Astrocyte (in vitro differentiated cells and primary cell): ENCODE data around the gene RNF145. TPM values are rescaled to one million over a fixed set of nuclear protein-coding genes. Genes with fewer than 3 reads are reported as not detected.
A peak's percentile ranks its signal among the peaks of the same experiment; 100 is the strongest.

Source experiments
- DNase-seq: peaks from one replicate; pipeline ENCODE4 v3.0.0-alpha.2; 2010; ENCODE audit warnings: low read depth
- FAIRE-seq: peaks from 2 replicates; lab custom pipeline; 2011; peaks lifted over from hg19 to GRCh38; lab: Jason Lieb, UNC
- H2AFZ ChIP-seq: 2 replicates; pipeline ENCODE4 v1.6.0; 2012; ENCODE audit warnings: low read depth, low read length, inconsistent platforms
- H3K27ac ChIP-seq: 2 replicates; pipeline ENCODE4 v1.5.1; 2011; ENCODE audit warnings: low read depth, low read length, inconsistent platforms
- H3K27me3 ChIP-seq: 2 replicates; pipeline ENCODE4 v1.6.0; 2011; ENCODE audit warnings: low read length, inconsistent platforms; ENCODE audit not compliant: insufficient read depth
- H3K36me3 ChIP-seq: 2 replicates; pipeline ENCODE4 v1.5.1; 2011; ENCODE audit warnings: low read length, inconsistent platforms; ENCODE audit not compliant: insufficient read depth
- H3K4me1 ChIP-seq: 2 replicates; pipeline ENCODE4 v1.5.1; 2011; ENCODE audit warnings: low read length, inconsistent platforms; ENCODE audit not compliant: insufficient read depth
- H3K4me2 ChIP-seq: 2 replicates; pipeline ENCODE4 v1.6.0; 2012; ENCODE audit warnings: low read length, inconsistent platforms
- H3K4me3 ChIP-seq: 2 replicates; pipeline ENCODE4 v1.5.1; 2011; ENCODE audit warnings: low read depth, mild to moderate bottlenecking, low read length, inconsistent platforms; ENCODE audit not compliant: insufficient read depth
- H3K79me2 ChIP-seq: 2 replicates; pipeline ENCODE4 v1.6.0; 2012; ENCODE audit warnings: mild to moderate bottlenecking, low read length, inconsistent platforms; ENCODE audit not compliant: insufficient read depth
- H3K9ac ChIP-seq: 2 replicates; pipeline ENCODE4 v1.6.0; 2012; ENCODE audit warnings: mild to moderate bottlenecking, low read length, inconsistent platforms
- H3K9me3 ChIP-seq: 2 replicates; pipeline ENCODE4 v1.5.1; 2012; ENCODE audit warnings: low read depth, mild to moderate bottlenecking, low read length, inconsistent platforms; ENCODE audit not compliant: insufficient read depth
- H4K20me1 ChIP-seq: 2 replicates; pipeline ENCODE4 v1.6.0; 2012; ENCODE audit warnings: low read length, inconsistent platforms; ENCODE audit not compliant: insufficient read depth
- H3K27ac Mint-ChIP-seq: one replicate; pipeline ENCODE4 v1.8.0; 2021; ENCODE audit warnings: mild to moderate bottlenecking, mixed read lengths; ENCODE audit not compliant: unreplicated experiment
- H3K27me3 Mint-ChIP-seq: one replicate; pipeline ENCODE4 v1.8.0; 2021; ENCODE audit warnings: low read depth, mixed read lengths; ENCODE audit not compliant: unreplicated experiment
- H3K36me3 Mint-ChIP-seq: one replicate; pipeline ENCODE4 v1.8.0; 2021; ENCODE audit warnings: low read depth, mixed read lengths; ENCODE audit not compliant: unreplicated experiment
- H3K4me1 Mint-ChIP-seq: one replicate; pipeline ENCODE4 v1.8.0; 2021; ENCODE audit warnings: low read depth, mixed read lengths; ENCODE audit not compliant: unreplicated experiment
- H3K4me3 Mint-ChIP-seq: one replicate; pipeline ENCODE4 v1.8.0; 2021; ENCODE audit warnings: mild to moderate bottlenecking, moderate library complexity, mixed read lengths; ENCODE audit not compliant: unreplicated experiment
- H3K9me3 Mint-ChIP-seq: one replicate; pipeline ENCODE4 v1.8.0; 2021; ENCODE audit warnings: mild to moderate bottlenecking, mixed read lengths; ENCODE audit not compliant: unreplicated experiment
- EZH2 ChIP-seq: IDR thresholded peaks from 2 replicates; pipeline ENCODE4 v1.6.1; 2012; ENCODE audit warnings: mild to moderate bottlenecking, low read length, inconsistent platforms; ENCODE audit not compliant: insufficient read depth
- total RNA-seq: library from RNA; stranded (reverse); gene quantifications from 2 replicates; pipeline ENCODE4 v1.2.1, GENCODE V29; 2021
- TF ChIP-seq, protein P1 (sequence below): IDR thresholded peaks from 2 replicates; pipeline ENCODE4 v1.5.1; 2011; ENCODE audit warnings: low read depth, mild to moderate bottlenecking, inconsistent platforms, low read length, moderate library complexity; ENCODE audit not compliant: insufficient read depth

Gene RNF145
- total RNA-seq, 1 donor from 2014 or later, result 54.0 TPM

DNA sequence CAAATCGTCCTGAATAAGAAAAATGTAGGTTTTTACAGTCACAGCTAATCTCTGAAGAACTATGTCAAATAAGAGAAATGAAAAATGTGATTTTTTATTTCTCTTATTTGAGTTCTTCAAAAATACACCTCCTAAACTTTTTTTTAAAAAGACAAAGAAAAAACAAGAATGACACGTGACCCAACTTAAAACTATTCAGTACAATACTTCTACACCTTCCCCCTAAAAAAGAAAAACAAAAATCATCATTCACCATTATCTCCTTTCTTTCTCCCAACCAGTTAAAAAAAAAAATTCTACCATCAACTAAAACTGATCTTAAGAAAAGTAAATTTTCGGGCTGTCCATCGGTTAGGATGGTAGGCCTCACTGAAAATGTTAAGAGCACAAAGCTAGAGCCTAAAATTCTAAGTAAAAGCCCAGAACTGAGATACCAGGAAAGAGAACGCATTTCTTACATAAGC lies 2.1 kb downstream of the RNF145 start:
- H3K4me2 ChIP-seq, result peak overlapping the region; percentile 99
- Mint-ChIP-seq H3K27ac (peak overlapping the region; percentile 100), H3K4me1 (peaks cover 18% of the 10 kb centered on the region), H3K4me3 (peak overlapping the region; percentile 99), H3K9me3 (no peaks in the 10 kb centered on the region), H3K27me3 (no peaks in the 10 kb centered on the region), H3K36me3 (no peaks in the 10 kb centered on the region)
- H3K4me3 ChIP-seq, result peak overlapping the region; percentile 92
- H2AFZ ChIP-seq, result no peak overlapping the region
- H4K20me1 ChIP-seq, result peaks cover 42% of the 10 kb centered on the region
- DNase-seq (no peak), FAIRE-seq (no peak)
- H3K9me3 ChIP-seq, result no peaks in the 10 kb centered on the region
- peak overlapping the region; percentile 100 for H3K9ac ChIP-seq
- no peaks in the 10 kb centered on the region for H3K27me3 ChIP-seq
- H3K36me3 ChIP-seq, result peaks cover 3% of the 10 kb centered on the region
- H3K4me1 ChIP-seq, result peaks cover 19% of the 10 kb centered on the region
- H3K27ac ChIP-seq, result peak overlapping the region; percentile 88
- H3K79me2 ChIP-seq, result peaks cover 70% of the 10 kb centered on the region
- no peak for TF ChIP-seq EZH2
- TF ChIP-seq, protein P1, sequence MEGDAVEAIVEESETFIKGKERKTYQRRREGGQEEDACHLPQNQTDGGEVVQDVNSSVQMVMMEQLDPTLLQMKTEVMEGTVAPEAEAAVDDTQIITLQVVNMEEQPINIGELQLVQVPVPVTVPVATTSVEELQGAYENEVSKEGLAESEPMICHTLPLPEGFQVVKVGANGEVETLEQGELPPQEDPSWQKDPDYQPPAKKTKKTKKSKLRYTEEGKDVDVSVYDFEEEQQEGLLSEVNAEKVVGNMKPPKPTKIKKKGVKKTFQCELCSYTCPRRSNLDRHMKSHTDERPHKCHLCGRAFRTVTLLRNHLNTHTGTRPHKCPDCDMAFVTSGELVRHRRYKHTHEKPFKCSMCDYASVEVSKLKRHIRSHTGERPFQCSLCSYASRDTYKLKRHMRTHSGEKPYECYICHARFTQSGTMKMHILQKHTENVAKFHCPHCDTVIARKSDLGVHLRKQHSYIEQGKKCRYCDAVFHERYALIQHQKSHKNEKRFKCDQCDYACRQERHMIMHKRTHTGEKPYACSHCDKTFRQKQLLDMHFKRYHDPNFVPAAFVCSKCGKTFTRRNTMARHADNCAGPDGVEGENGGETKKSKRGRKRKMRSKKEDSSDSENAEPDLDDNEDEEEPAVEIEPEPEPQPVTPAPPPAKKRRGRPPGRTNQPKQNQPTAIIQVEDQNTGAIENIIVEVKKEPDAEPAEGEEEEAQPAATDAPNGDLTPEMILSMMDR, result no peak

DNA sequence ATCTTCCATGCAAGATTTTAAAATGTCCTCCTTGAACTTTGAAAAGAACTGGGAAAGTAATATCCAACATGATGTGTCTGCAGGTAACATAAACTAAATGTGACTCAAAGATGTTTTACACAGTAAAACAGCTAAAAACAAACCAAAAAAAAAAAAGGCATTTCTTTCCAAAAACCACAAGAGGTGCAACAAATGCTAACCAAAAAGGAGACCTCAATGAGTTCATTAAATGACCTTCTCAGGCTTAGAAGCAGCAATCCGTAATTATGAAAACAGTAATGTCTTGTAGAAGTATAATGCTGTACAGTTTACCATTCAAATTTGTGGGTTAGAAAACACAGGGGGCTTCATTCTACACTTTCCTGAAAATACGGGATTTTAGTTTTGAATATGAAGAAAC lies 2.5 kb downstream of the RNF145 start:
- FAIRE-seq, result no peak
- peaks cover 4% of the 10 kb centered on the region for H3K36me3 ChIP-seq
- H3K27ac Mint-ChIP-seq, result peak overlapping the region; percentile 66
- H3K27me3 ChIP-seq, result no peaks in the 10 kb centered on the region
- H3K9me3 Mint-ChIP-seq, result no peaks in the 10 kb centered on the region
- peak overlapping the region; percentile 100 for H3K9ac ChIP-seq
- peaks cover 18% of the 10 kb centered on the region for H3K4me1 Mint-ChIP-seq
- H2AFZ ChIP-seq, result no peak overlapping the region
- H3K4me3 Mint-ChIP-seq, result peak overlapping the region; percentile 99
- H3K9me3 ChIP-seq, result no peaks in the 10 kb centered on the region
- H3K4me1 ChIP-seq, result peaks cover 19% of the 10 kb centered on the region
- peak overlapping the region; percentile 99 for H3K4me2 ChIP-seq
- H3K27ac ChIP-seq, result peak overlapping the region; percentile 88
- TF ChIP-seq EZH2, result no peak
- H3K79me2 ChIP-seq, result peaks cover 75% of the 10 kb centered on the region
- H3K4me3 ChIP-seq, result peak overlapping the region; percentile 92
- DNase-seq, result no peak
- no peaks in the 10 kb centered on the region for H3K36me3 Mint-ChIP-seq
- H4K20me1 ChIP-seq, result peaks cover 44% of the 10 kb centered on the region
- H3K27me3 Mint-ChIP-seq, result no peaks in the 10 kb centered on the region

DNA sequence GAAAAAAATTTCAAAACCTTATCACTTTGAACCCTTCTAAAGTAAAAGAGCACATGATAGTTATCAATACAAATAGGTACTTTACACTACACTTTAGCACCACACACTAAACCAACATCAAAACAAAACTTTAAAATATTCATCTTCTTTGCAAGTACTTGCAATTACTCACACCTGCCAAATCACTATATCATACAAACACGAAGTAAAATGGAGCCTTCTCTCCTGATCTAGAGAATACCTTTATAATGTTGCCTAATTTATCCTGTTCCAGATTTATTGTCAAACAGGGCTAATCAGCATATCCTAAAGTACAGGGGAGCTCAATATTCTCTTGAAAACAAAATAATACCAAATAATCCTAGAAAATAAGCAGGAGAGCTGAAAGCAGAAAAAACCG lies 3.0 kb downstream of the RNF145 start:
- FAIRE-seq, result no peak
- Histone ChIP-seq H2AFZ (no peak overlapping the region), H3K27ac (peak overlapping the region; percentile 88), H3K4me2 (peak overlapping the region; percentile 99), H3K4me3 (peak overlapping the region; percentile 92), H3K27me3 (no peaks in the 10 kb centered on the region), H4K20me1 (peaks cover 44% of the 10 kb centered on the region), H3K9ac (peak overlapping the region; percentile 100), H3K9me3 (no peaks in the 10 kb centered on the region), H3K4me1 (peaks cover 19% of the 10 kb centered on the region), H3K36me3 (peaks cover 4% of the 10 kb centered on the region), H3K79me2 (peaks cover 79% of the 10 kb centered on the region)
- H3K27me3 Mint-ChIP-seq, result no peaks in the 10 kb centered on the region
- TF ChIP-seq, protein P1, result no peak
- no peak for TF ChIP-seq EZH2
- no peaks in the 10 kb centered on the region for H3K36me3 Mint-ChIP-seq
- H3K9me3 Mint-ChIP-seq, result no peaks in the 10 kb centered on the region
- H3K4me3 Mint-ChIP-seq, result peak overlapping the region; percentile 99
- H3K27ac Mint-ChIP-seq, result peak overlapping the region; percentile 66
- H3K4me1 Mint-ChIP-seq, result peaks cover 18% of the 10 kb centered on the region
- DNase-seq, result no peak
